Upper lobe of right lung (tissue), 1 donor: ENCODE results near the gene PAPPA2. TPM values are rescaled to one million over a fixed set of nuclear protein-coding genes. Genes with fewer than 3 reads are reported as not detected.

Experiments
- ATAC-seq: fragments of 200-7000 bp; cut with Tn5 transposase; one replicate; pipeline ENCODE4 v1.9.1; 2020; ENCODE audit warnings: mild to moderate bottlenecking, moderate library complexity
- DNase-seq: peaks from one replicate; pipeline ENCODE4 v3.0.0-alpha.2; 2020
- H3K27ac ChIP-seq: fragments of 200-600 bp; one replicate; pipeline ENCODE4 v1.8.0; 2022
- H3K27me3 ChIP-seq: fragments of 200-600 bp; one replicate; pipeline ENCODE4 v1.8.0; 2022; ENCODE audit warnings: mild to moderate bottlenecking
- H3K36me3 ChIP-seq: fragments of 200-600 bp; one replicate; pipeline ENCODE4 v1.8.0; 2022
- H3K4me1 ChIP-seq: fragments of 200-600 bp; one replicate; pipeline ENCODE4 v1.8.0; 2022
- H3K4me3 ChIP-seq: fragments of 200-600 bp; one replicate; pipeline ENCODE4 v1.8.0; 2022; ENCODE audit warnings: mild to moderate bottlenecking
- H3K9me3 ChIP-seq: fragments of 200-600 bp; one replicate; pipeline ENCODE4 v1.8.0; 2022
- intact Hi-C: fragments of 100-400 bp; cut with DNase I; formaldehyde crosslinking; loops from one replicate; pipeline ENCODE4 v1.11.0; 2022
- total RNA-seq: library from RNA; stranded (reverse); fragmentation: NEBNext Ultra II Directional; extraction: Animal tissue kit (Norgen Biotek cat#: 25700); gene quantifications from one replicate; pipeline ENCODE4 v1.2.1, GENCODE V29; 2021
- TF ChIP-seq, protein P1 (sequence below): fragments of 200-600 bp; IDR thresholded peaks from one replicate; pipeline ENCODE4 v1.8.0; 2022; ENCODE audit warnings: antibody characterized with exemption
- donor health status: DM: no; HTN: yes; CAD: no; lungs with severe emphysema.

Gene PAPPA2
- total RNA-seq, 1 donor from 2014 or later, result 0.17 TPM

DNA sequence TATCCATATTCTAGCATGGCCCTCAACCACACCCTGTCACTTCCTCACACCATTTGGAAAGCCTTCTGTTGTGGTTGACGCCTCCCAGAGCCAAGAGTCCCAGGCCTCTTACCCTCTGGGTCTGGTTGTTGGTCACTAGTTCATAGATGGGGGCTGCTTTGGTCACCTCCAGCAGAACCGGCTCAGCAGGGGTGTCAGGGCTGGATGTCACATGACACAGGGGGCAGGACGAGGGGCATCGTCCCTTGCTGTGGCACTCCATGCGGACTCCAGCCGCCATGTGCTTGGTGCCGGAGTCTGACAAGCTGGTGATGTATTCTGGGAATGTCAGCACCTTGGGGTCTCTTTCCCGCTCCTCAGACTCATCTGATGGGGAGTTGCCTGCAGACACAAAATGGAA lies 431.5 kb downstream of the PAPPA2 start:
- peaks cover 7% of the 10 kb centered on the region for H3K4me1 ChIP-seq
- no peaks in the 10 kb centered on the region for H3K9me3 ChIP-seq
- intact Hi-C loops, result no loop called here
- peaks cover 6% of the 10 kb centered on the region for H3K27me3 ChIP-seq
- TF ChIP-seq, protein P1, sequence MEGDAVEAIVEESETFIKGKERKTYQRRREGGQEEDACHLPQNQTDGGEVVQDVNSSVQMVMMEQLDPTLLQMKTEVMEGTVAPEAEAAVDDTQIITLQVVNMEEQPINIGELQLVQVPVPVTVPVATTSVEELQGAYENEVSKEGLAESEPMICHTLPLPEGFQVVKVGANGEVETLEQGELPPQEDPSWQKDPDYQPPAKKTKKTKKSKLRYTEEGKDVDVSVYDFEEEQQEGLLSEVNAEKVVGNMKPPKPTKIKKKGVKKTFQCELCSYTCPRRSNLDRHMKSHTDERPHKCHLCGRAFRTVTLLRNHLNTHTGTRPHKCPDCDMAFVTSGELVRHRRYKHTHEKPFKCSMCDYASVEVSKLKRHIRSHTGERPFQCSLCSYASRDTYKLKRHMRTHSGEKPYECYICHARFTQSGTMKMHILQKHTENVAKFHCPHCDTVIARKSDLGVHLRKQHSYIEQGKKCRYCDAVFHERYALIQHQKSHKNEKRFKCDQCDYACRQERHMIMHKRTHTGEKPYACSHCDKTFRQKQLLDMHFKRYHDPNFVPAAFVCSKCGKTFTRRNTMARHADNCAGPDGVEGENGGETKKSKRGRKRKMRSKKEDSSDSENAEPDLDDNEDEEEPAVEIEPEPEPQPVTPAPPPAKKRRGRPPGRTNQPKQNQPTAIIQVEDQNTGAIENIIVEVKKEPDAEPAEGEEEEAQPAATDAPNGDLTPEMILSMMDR, result no peak
- H3K4me3 ChIP-seq, result no peak overlapping the region
- no peak for ATAC-seq
- DNase-seq, result no peak
- H3K36me3 ChIP-seq, result no peaks in the 10 kb centered on the region
- H3K27ac ChIP-seq, result no peak overlapping the region
